ENCODE data around the gene TWF2. TPM values are rescaled to one million over a fixed set of nuclear protein-coding genes. Genes with fewer than 3 reads are reported as not detected.

The TWF2 gene
- total and polyA plus RNA-seq, 2 of the 13 experiments (the other 11 are each of a cell fraction or from before 2014, with no cell fraction given): 45.5 to 108 TPM

- no peak for TF ChIP-seq ZNF781 (CRISPR knock-in tag; IDR thresholded peaks at IDR 0.05; ENCODE audit: borderline replicate concordance, not compliant biosample characterization)
- no peak for TF ChIP-seq ZNF501 (CRISPR knock-in tag; IDR thresholded peaks at IDR 0.05)
- no peak for TF ChIP-seq ZNF891 (CRISPR knock-in tag; IDR thresholded peaks at IDR 0.05)
- TF ChIP-seq ZFP41 (CRISPR knock-in tag; IDR thresholded peaks at IDR 0.05; ENCODE audit: borderline replicate concordance): no peak
- TF ChIP-seq ZNF414 (CRISPR knock-in tag; IDR thresholded peaks at IDR 0.05): no peak
- no peak for TF ChIP-seq ZNF549 (CRISPR knock-in tag; IDR thresholded peaks at IDR 0.05)
- peak; percentile 91 for TF ChIP-seq RXRB (CRISPR knock-in tag; IDR thresholded peaks at IDR 0.05; ENCODE audit: borderline replicate concordance)
- TF ChIP-seq ZNF224 (CRISPR knock-in tag; IDR thresholded peaks at IDR 0.05): no peak
- peak; percentile 68 for TF ChIP-seq HDAC1 (CRISPR knock-in tag; IDR thresholded peaks at IDR 0.05)
- peak; percentile 68; the same call in 1 of the 2 replicates for TF ChIP-seq YEATS4 (CRISPR knock-in tag; IDR thresholded peaks at IDR 0.05; ENCODE audit: borderline replicate concordance)
- TF ChIP-seq ZNF761 (CRISPR knock-in tag; conservative IDR thresholded peaks at IDR 0.05): peak; percentile 72; the same call in 1 of the 2 replicates
- no peak for TF ChIP-seq ZBTB2 (CRISPR knock-in tag; IDR thresholded peaks at IDR 0.05; ENCODE audit: low read depth)
- TF ChIP-seq ZNF431 (CRISPR knock-in tag; IDR thresholded peaks at IDR 0.05; ENCODE audit: borderline replicate concordance, low read depth): 0 out of 2 replicates have a peak, but pooled peaks have one; percentile 35
- no peak for TF ChIP-seq ZNF333 (CRISPR knock-in tag; IDR thresholded peaks at IDR 0.05; ENCODE audit: borderline replicate concordance)
- TF ChIP-seq HNF4G (IDR thresholded peaks at IDR 0.05; ENCODE audit: borderline replicate concordance, low read depth, low read length): peak; percentile 61; the same call in 1 of the 2 replicates
- TF ChIP-seq HNF4G (CRISPR knock-in tag; IDR thresholded peaks at IDR 0.05; ENCODE audit: borderline replicate concordance, low read depth): no peak
- no peak for TF ChIP-seq KAT2B (IDR thresholded peaks at IDR 0.05; ENCODE audit: borderline replicate concordance, low read depth, low read length)
- no peak for TF ChIP-seq ZNF530 (CRISPR knock-in tag; IDR thresholded peaks at IDR 0.05; ENCODE audit: low read depth)
- no peak for TF ChIP-seq ZNF383 (CRISPR knock-in tag; IDR thresholded peaks at IDR 0.05; ENCODE audit: borderline replicate concordance)
- TF ChIP-seq TOPORS (CRISPR knock-in tag; IDR thresholded peaks at IDR 0.05): no peak
- TF ChIP-seq ZFP36L2 (CRISPR knock-in tag; IDR thresholded peaks at IDR 0.05): no peak
- peak; percentile 71; the same call in 1 of the 2 replicates for TF ChIP-seq KDM1A (CRISPR knock-in tag; IDR thresholded peaks at IDR 0.05)
- peak; percentile 67 for TF ChIP-seq ZNF264 (CRISPR knock-in tag; IDR thresholded peaks at IDR 0.05)
- no peak for TF ChIP-seq ZNF513 (CRISPR knock-in tag; conservative IDR thresholded peaks at IDR 0.05)
- no peak for TF ChIP-seq ATF7-NPFF (CRISPR knock-in tag; IDR thresholded peaks at IDR 0.05; ENCODE audit: low read depth)
- no peak for TF ChIP-seq POLR2G (IDR thresholded peaks at IDR 0.05; ENCODE audit: low read depth, low read length)
- no peak for TF ChIP-seq FOXP1 (IDR thresholded peaks at IDR 0.05)
- peak; percentile 88 for TF ChIP-seq FOXP1 (CRISPR knock-in tag; IDR thresholded peaks at IDR 0.05)
- no peak for TF ChIP-seq ZNF607 (CRISPR knock-in tag; IDR thresholded peaks at IDR 0.05; ENCODE audit: borderline replicate concordance)
These were observed 28.4 kb downstream of the TWF2 start (continued) for GRCh38 chr3:52210550-52211046.
